Measurements from ENCODE around the gene ITGA11.

ITGA11 gene

GRCh38 chr15:68352401-68353062, 79.4 kb downstream of the ITGA11 start:
- DNase-seq, result peak in 1 of 3 experiments; percentile 9

DNA sequence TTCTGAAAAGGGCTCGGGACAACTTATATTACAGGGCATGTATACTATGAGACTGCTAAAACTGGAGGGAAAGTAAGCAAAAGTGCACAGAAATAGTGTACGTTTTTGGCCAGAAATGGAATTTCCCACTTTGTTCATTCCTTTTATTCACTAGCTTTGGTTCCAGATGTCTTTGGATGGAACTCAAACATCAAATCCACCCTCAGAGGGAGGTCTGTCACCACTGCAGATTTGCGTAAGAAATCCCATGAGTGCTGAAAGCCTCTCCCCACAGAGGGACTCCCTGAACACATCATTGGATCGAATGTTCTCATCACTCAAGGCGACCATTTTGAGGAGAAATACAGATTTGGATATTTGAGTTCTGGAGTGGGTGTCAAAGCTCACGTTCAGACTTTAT, 82.8 kb downstream of the ITGA11 start:
- DNase-seq, result no peak

DNA sequence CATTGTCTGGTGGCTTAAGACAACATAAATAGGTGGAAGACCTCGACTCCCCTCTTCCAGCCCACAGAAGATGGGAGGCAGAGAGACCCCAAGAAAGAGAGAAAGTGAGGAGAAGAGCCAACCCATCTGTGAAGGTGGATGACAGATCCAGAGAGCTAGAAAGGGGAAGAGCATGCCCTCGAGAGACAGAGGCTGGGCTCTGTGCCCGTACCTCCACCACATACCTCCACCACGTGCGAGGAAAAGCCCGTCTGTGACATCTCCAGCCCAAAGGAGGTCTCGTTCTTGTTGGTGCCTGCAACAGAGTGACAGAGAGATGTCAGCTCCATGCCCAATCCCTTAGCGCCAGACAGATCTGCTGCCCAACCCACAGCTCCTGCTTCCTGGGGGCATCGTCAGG, 83.4 kb downstream of the ITGA11 start:
- no peak for DNase-seq

- DNase-seq, result no peak
These were observed 83.9 kb downstream of the ITGA11 start for GRCh38 chr15:68348081-68348480.

GRCh38 chr15:68347392-68347791, 84.6 kb downstream of the ITGA11 start:
- DNase-seq, result no peak

- no peak for DNase-seq
These were observed 85.0 kb downstream of the ITGA11 start for GRCh38 chr15:68346979-68347378.

GRCh38 chr15:68345481-68345880, 86.5 kb downstream of the ITGA11 start:
- DNase-seq, result no peak

DNA sequence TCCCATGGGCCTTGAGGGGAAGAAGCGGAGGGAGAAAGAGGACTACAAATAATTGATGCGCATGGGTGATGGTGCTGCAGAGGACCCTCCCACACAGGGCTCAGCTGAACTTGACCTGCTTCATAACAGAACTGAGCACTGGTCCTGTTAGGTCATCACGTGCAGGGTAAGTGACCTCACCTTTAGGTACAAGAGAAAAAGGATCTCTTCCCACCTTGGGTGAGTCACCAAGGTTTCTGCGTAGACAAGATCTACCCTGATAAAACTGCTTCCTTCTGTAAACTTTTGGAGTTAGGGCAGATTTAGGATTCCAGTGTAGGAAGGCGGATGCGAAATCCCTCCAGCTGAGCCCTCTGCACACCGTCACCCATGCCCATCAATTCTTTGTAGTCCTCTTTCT, 87.4 kb downstream of the ITGA11 start:
- no peak for DNase-seq

DNA sequence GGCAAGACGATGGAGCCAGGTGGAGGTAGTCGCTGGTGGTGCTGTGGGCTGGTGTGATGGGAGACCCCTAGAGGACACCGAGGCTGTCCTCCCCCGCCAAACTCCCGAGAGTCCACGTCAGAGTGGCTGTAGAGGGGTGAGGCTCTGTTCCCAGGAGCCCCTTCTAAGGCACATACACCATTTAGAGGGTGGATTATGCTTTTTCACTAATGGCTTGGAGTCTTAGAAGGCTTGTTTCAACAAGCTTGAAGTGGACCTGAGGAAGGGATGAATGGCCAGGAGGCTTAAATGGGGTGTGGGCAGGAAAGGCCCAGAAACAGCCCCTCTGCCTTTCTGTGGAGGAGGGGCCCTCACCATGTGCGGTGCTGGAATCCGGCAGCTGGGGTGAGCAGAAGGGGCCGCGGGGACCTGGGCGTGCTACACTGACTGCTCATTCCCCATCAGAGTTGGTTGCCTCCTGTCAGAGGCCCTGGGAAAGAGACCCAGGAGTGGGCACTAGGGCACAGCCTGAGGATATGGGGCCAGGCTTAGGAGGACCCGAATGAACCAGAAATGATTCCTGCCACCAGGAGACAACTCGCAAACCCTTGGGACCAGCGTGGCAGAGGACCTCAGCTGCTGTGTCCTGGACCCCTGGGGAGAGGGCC, 88.3 kb downstream of the ITGA11 start:
- no peak for DNase-seq

GRCh38 chr15:68341760-68342725, 89.9 kb downstream of the ITGA11 start:
- DNase-seq, result no peak

GRCh38 chr15:68340726-68341671, 91.0 kb downstream of the ITGA11 start:
- no peak for DNase-seq

DNA sequence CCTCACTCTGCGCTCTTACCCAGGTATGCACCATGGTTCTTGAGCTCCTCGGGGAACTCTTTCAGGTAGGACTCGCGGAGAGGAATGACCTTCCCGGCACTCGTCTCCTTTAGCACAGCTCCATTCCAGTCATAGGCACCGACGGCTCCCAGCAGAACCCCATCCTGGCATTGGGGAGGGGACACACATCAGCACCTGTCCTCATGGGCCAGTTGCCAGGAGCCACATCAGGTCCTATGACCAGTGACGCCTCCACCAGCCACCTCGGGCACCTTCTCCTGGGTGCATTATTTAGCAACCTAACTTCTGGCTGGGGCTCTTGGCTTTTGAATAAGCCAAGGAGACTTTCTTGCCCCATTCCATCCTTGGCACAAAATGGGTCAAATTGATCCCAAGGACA, 92.5 kb downstream of the ITGA11 start:
- DNase-seq, result no peak

DNA sequence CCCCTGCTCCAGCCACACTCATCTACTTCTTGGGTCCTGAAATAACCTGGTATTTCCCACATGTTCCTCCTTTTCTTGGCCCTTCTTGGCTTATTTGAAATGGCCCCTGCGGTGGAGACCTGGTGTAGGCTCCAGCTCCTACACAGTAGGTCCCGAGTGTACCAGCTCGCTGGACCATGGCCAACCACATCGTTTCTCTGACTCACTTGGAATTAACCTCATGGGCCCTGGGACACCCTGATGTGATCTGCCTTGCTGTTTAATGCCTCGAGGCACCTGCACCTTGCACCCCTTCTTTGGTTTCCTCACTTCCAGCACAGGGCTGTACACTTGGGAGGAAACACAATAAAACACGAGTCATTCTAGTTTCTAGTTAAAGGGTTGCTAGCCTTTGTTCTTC, 94.1 kb downstream of the ITGA11 start:
- DNase-seq, result no peak

DNA sequence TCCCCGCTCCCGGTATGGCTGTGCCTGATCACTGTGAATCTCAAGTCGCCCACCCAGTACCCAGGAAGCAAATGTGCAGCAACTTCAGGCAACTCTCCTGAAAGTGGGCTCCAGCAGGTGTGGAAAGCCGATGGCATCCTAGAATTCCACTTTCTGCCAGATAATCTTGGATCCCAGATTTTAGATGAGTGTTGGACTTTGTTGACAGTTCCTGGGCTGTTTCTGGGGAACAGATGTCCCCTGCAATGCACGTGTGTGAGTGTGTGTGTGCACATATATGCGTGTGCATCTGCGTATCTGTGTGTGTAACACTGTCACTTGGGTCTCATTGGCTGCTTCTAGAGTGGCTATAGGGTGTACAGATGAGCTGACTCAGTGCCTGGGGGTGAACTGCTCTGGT, 95.4 kb downstream of the ITGA11 start:
- DNase-seq, result no peak

GRCh38 chr15:68335655-68336054, 96.3 kb downstream of the ITGA11 start:
- DNase-seq, result no peak

- DNase-seq, result no peak
These were observed 96.7 kb downstream of the ITGA11 start for GRCh38 chr15:68335251-68335650.

- no peak for DNase-seq
These were observed 97.3 kb downstream of the ITGA11 start for GRCh38 chr15:68334661-68335124.

DNA sequence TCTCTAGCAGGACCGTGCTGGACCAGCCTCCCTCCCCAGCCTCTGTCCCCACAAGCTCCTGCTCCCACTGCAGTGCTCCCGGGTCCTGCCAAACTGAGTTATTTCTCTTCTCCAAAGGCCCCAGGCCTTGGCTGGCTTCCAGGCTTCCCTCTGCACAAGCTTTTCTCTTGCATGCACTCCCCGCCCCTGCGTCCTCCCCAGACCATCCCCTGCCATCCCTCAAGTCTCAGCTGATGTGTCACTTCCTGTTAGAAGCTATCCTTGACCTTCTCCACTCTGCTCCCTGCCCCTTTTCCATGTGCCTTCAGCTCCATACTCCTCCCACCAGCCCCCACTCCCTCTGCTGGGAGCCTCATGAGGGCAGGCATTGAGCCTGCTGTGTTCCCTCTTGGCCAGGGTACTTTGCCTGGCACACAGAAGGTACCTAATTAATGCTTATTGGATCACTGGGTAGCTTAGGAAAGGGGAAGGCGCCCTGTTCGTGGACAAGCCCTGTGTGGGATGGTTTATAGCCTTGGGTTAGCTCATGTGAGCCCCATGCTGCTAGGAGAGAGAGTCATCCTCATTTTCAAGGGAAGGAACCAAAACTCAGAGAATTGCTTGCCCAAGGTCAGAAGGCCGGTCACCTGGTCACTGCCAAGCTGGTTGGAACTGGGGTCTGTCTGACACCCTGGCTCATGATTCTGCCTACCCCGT, 98.0 kb downstream of the ITGA11 start:
- DNase-seq, result no peak

DNA sequence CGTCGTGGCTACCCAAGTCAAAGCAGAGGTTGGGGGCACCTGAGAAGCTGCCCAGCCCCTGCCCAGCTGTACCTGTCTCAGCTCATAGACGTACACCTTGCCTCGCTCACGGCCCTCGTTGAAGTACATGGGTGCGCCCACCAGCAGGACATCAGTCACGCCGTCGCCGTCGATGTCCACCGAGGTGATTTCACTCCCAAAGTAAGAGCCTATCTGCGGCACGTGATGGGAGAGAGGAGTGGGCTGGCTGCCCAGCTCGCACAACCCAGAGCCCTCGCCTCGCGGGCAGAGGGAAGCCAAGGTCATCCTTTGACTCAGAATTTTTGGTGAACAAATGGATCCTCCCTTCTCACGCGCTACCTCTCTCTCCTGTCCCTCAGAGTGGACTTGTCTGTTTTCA, 99.7 kb downstream of the ITGA11 start:
- no peak for DNase-seq

DNA sequence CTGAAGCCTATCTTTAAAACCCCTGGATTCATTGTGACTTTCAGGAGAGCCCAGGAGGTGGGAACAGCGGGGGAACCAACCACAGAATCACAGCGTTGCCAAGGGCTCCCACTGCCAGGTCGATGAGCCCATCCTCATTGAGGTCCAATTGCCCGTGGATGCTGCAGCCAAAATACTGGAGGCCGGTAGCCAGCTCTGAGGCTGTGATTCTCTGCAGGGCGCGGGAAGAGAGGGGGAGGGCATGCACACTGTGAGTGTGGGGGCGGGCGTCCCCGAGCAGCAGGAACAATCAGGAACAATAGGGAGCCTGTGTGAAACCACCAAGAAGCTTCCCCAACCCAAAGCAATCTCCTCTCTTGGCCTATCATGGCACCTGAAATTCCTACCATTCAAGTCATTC, 101.1 kb downstream of the ITGA11 start:
- DNase-seq, result peak in 1 of 3 experiments; percentile 38

DNA sequence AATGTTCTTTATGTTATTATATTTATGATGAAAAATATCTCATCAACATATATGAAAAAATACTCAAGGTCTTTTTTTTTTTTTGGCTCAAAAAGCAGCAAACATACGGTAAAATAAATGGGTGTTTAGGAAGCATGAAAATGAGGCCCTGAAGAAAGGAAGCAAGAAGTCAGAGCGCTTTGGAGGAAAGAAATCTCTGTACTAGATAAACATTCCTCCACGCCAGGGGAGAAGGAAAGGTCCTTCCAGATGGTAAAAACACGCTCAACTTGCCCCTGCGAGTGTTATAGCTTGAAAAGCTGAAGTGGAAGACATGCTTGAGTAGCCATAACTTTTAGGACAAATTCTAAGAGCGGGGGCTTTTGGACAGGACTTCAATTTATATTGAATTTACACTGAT, 101.5 kb downstream of the ITGA11 start:
- DNase-seq, result no peak

DNA sequence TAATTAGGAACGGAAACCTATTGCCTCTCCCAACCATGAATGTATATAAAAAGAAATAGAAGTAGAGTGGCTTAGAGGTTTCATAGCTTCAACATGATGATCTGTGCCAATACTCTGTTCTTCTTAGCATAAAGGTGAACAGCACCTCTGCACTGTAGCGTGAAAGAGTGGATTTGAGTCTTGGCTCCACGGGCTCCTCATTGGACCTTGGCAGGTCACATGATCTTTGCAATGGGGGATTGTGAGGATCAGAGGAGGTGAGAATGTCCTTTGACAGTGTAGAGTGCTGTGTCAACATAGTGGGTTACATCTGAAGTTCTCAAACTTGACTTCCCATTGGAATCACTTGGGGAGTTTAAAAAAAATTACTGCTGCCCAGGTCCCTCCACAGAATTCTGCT, 103.0 kb downstream of the ITGA11 start:
- no peak for DNase-seq

All from NCI-H1417 (cell line).